Mucosa of rectum (tissue), 2 donors: ENCODE results near the gene DCAF4.

Experiments used
- H3K27ac ChIP-seq, 2 donors: one replicate each; pipeline ENCODE4 v1.7.0; 2013; ENCODE audit warnings: inconsistent platforms in 2 of 2, low read depth in 2 of 2, low read length in 2 of 2
- H3K27me3 ChIP-seq, 2 donors: one replicate each; pipeline ENCODE4 v1.7.0; 2013; ENCODE audit warnings: low read length in 2 of 2; ENCODE audit not compliant: control insufficient read depth in 2 of 2, insufficient read depth in 2 of 2
- H3K36me3 ChIP-seq, 2 donors: one replicate each; pipeline ENCODE4 v1.7.0; 2013; ENCODE audit warnings: low read length in 2 of 2; ENCODE audit not compliant: control insufficient read depth in 2 of 2, insufficient read depth in 2 of 2
- H3K4me1 ChIP-seq, 2 donors: one replicate each; pipeline ENCODE4 v1.7.0; 2013; ENCODE audit warnings: low read length in 2 of 2, mild to moderate bottlenecking in 1 of 2; ENCODE audit not compliant: control insufficient read depth in 2 of 2, insufficient read depth in 2 of 2
- H3K4me3 ChIP-seq, 2 donors: one replicate each; pipeline ENCODE4 v1.7.0; 2013; ENCODE audit warnings: low read length in 2 of 2
- H3K9ac ChIP-seq, 2 donors: one replicate each; pipeline ENCODE4 v1.7.0; 2013; ENCODE audit warnings: low read length in 2 of 2, low read depth in 1 of 2, mild to moderate bottlenecking in 1 of 2
- H3K9me3 ChIP-seq, 2 donors: one replicate each; pipeline ENCODE4 v1.7.0; 2013; ENCODE audit warnings: low read length in 2 of 2; ENCODE audit not compliant: control insufficient read depth in 2 of 2
- donor health status: healthy.
- donor health status: Normal muscosa, but diverticular disease.

The DCAF4 gene

DNA sequence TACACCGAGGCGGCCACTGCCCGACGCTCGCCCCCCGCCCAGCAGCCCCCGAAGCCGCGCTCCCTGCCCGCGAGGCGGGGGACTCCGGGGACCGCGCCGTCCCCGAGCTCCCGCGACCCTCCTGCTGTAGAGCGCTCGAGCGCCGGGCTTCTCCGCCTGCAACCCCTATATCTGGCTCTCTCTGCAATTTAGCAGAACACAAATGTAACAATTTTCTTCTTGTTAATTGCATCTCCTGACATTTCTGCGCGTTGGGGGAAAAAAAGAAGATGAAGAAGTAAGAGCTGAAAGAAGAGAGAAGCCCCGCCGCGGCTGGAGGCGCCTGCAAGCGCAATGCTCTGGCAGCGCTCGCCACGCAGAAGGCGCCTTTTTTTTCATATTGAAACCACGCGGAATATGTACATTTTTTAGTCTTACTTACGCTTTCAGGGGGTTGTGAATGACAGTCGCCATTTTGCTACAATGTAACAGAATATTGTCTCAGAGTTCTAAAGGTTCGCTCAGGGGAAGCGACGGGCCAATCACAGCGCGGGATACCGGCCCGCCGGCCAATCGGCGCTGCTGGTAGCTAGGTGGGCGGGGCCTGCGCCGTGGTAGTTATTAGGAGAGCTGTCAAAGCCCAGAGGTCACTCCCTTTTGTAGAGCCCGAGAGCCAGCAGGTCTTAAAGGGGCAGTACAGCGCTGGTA lies 32.5 kb upstream of the DCAF4 start, which contains the start of gene DPF3:
Gene DPF3 (minus strand): TSS at position 466 of the 687 bp plus-strand sequence. CDS start 13 bp downstream, at position 453.
- Histone ChIP-seq H3K9me3 (no peaks in the 10 kb centered on the region), H3K36me3 (no peaks in the 10 kb centered on the region), H3K27ac (peak within 1 kb of the TSS; percentile 23 to 24)

GRCh38 chr14:72894323-72894622 lies 32.0 kb upstream of the DCAF4 start:
- Histone ChIP-seq H3K27me3 (peaks cover 0 to 14% of the 10 kb centered on the region in 2 donors), H3K4me3 (peak overlapping the region; percentile 79 to 91), H3K9ac (peak overlapping the region; percentile 70 to 74), H3K4me1 (peaks cover 16 to 22% of the 10 kb centered on the region in 2 donors), H3K27ac (peak overlapping the region; percentile 23 to 24), H3K9me3 (no peaks in the 10 kb centered on the region), H3K36me3 (no peaks in the 10 kb centered on the region)

More for the DNA sequence above, 32.5 kb upstream of the DCAF4 start, which contains the start of gene DPF3:
- Histone ChIP-seq H3K4me1 (peaks cover 16 to 22% of the 10 kb centered on the region in 2 donors), H3K9ac (peak within 1 kb of the TSS; percentile 70 to 74), H3K27me3 (peaks cover 0 to 14% of the 10 kb centered on the region in 2 donors), H3K4me3 (peak within 1 kb of the TSS; percentile 79 to 91)

- Histone ChIP-seq H3K4me1 (peaks cover 16 to 22% of the 10 kb centered on the region in 2 donors), H3K4me3 (peak overlapping the region; percentile 79 to 91), H3K9me3 (no peaks in the 10 kb centered on the region), H3K36me3 (no peaks in the 10 kb centered on the region), H3K27me3 (peaks cover 0 to 14% of the 10 kb centered on the region in 2 donors), H3K9ac (peak overlapping the region; percentile 70 to 74), H3K27ac (peak overlapping the region; percentile 23 to 24)
These were observed 31.5 kb upstream of the DCAF4 start for GRCh38 chr14:72894623-72895378.

- H3K27me3 ChIP-seq: no peaks in the 10 kb centered on the region
- no peak overlapping the region for H3K4me3 ChIP-seq
- no peaks in the 10 kb centered on the region for H3K9me3 ChIP-seq
- no peak overlapping the region for H3K27ac ChIP-seq
- H3K9ac ChIP-seq: no peak overlapping the region
- H3K36me3 ChIP-seq: no peaks in the 10 kb centered on the region
- H3K4me1 ChIP-seq: peaks cover 6 to 8% of the 10 kb centered on the region in 2 donors
These were observed 27.8 kb upstream of the DCAF4 start for GRCh38 chr14:72898448-72898847.

GRCh38 chr14:72901361-72901760 lies 24.9 kb upstream of the DCAF4 start:
- no peak overlapping the region for H3K9ac ChIP-seq
- H3K27me3 ChIP-seq: no peaks in the 10 kb centered on the region
- H3K36me3 ChIP-seq: no peaks in the 10 kb centered on the region
- no peak overlapping the region for H3K4me3 ChIP-seq
- no peak overlapping the region for H3K27ac ChIP-seq
- no peaks in the 10 kb centered on the region for H3K9me3 ChIP-seq
- H3K4me1 ChIP-seq: no peaks in the 10 kb centered on the region

DNA sequence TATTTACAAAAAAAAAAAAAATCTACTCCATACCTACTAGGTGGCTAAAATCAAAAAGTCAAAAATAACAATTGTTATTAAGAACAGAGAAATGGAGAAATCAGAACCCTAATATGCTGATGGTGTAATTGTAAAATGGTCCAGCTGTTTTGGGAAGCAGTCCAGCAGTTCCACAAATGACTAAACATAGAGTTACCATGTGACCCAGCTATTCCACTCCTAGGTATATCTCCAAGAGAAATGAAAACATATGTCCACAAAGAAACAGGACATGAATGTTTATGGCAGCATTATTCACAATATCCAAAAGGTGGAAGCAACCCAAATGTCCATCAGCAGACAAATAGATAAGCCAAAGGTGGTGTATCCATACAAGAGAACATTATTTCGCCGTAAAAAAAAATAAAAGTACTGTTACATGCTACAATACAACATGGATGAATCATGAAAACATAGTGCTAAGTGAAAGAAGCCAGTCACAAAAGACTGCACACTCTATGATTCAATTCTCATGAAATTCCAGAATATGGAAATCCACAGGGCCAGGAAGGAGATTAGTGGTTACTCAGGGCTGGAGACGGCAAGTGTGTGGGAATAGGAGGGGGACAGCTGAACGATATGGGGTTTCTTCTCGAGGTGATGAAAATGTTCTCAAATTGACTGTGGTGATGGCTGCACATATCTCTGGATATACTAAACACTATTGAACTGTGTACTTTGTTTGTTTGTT lies 23.3 kb upstream of the DCAF4 start:
- no peaks in the 10 kb centered on the region for H3K36me3 ChIP-seq
- H3K9me3 ChIP-seq: no peaks in the 10 kb centered on the region
- H3K4me1 ChIP-seq: peaks cover 5 to 9% of the 10 kb centered on the region in 2 donors
- H3K27me3 ChIP-seq: no peaks in the 10 kb centered on the region
- H3K27ac ChIP-seq: no peak overlapping the region
- no peak overlapping the region for H3K4me3 ChIP-seq
- no peak overlapping the region for H3K9ac ChIP-seq

DNA sequence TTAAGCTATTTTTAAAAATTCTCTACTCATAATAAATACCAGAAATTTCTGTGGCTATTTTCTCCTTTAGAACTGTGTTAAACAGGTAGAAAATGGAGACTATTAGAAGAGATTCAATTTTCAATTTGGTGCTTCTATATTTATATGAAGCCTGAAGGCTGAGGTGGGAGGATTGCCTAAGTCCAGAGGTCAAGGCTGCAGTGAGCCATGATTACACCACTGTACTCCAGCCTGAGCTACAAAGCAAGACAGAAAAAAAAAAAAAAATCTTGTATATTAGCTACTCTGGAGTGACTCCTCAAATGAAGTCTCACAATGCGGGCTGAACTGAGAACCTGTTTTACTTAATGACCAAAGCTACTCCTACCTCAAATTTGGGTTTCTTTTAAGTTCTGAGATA lies 22.5 kb upstream of the DCAF4 start:
- Histone ChIP-seq H3K4me1 (peaks cover 5 to 9% of the 10 kb centered on the region in 2 donors), H3K27ac (no peak overlapping the region), H3K9ac (no peak overlapping the region), H3K36me3 (no peaks in the 10 kb centered on the region), H3K9me3 (no peaks in the 10 kb centered on the region), H3K4me3 (no peak overlapping the region), H3K27me3 (no peaks in the 10 kb centered on the region)

DNA sequence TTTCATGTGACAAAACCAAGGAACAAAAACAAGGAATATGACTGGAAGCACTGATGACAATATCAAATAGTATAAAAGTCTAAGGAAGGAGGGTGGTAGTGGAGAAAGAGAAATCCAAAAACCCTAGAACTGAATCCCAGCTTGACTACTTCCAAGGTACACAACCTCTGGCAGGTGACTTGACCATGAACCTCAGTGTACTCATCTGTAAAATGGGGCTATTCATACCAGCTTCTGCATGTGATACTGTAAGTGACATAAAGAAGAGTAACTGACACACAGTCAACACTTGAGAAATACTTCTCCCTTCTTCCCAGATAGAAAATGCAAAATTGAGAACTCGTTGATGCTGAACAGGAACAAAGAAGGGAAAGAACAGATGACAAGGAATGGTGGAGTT lies 22.0 kb upstream of the DCAF4 start:
- no peak overlapping the region for H3K27ac ChIP-seq
- H3K36me3 ChIP-seq: no peaks in the 10 kb centered on the region
- H3K4me3 ChIP-seq: no peak overlapping the region
- no peaks in the 10 kb centered on the region for H3K9me3 ChIP-seq
- peaks cover 5 to 9% of the 10 kb centered on the region in 2 donors for H3K4me1 ChIP-seq
- H3K27me3 ChIP-seq: no peaks in the 10 kb centered on the region
- H3K9ac ChIP-seq: no peak overlapping the region

DNA sequence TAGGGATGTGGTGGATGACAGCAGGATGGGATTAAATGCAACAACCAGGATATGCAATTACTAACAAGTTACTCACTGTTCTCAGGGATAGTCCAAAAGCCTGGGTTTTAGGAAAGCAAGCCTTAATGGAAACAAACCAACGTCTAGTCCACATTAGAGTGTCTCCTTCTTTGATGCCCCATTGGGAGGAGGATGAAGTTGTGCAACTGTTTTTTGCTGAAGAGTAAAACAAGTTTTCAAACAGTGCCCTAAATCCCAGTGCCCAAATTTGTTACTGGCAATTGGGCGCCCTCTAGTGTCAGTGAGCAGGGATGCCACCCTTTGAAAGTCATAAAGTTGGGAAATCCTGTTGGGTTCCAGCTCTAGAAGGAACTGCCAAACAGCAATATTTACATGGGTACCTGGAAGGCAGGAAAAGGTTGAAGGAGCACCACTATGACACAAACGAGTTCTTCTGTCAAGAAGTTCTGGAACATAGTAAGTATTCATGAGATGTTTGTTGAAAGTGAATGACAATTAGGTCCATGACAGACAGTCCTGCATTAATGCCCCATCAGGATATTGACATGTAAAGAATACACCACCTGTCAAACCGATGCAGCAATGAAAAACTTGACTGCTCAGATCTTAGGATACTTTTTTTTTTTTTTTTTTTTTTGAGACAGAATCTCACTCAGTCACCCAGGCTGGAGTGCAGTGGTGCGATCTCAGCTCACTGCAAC lies 21.3 kb upstream of the DCAF4 start:
- Histone ChIP-seq H3K9me3 (no peaks in the 10 kb centered on the region), H3K4me1 (peaks cover 5 to 9% of the 10 kb centered on the region in 2 donors), H3K9ac (no peak overlapping the region), H3K27me3 (no peaks in the 10 kb centered on the region), H3K4me3 (no peak overlapping the region), H3K36me3 (no peaks in the 10 kb centered on the region), H3K27ac (no peak overlapping the region)
